ENCODE results near the gene RALGPS1.
A peak's percentile ranks its signal among the peaks of the same experiment; 100 is the strongest.

Gene RALGPS1

DNA sequence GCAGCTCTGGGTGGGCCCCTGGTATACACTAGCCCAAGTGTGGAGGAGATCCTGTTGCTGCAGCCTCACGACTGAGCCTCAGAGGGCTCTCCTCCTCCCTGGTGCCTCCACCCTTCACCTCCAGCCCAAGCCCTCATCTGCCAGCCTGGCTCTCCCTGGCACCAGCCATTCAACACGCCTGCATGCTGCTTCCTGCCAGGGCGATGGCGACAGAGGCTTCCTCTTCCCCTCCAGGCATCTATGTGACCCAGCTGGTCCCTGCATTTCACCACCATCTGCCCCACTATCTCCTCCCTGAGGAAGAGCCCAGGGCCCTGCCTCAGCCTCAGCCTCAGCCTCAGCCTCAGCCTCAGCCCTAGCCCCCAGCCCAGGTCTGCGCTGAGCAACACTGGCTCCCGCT is 262.6 kb downstream of the RALGPS1 start:
- no peak for DNase-seq

DNA sequence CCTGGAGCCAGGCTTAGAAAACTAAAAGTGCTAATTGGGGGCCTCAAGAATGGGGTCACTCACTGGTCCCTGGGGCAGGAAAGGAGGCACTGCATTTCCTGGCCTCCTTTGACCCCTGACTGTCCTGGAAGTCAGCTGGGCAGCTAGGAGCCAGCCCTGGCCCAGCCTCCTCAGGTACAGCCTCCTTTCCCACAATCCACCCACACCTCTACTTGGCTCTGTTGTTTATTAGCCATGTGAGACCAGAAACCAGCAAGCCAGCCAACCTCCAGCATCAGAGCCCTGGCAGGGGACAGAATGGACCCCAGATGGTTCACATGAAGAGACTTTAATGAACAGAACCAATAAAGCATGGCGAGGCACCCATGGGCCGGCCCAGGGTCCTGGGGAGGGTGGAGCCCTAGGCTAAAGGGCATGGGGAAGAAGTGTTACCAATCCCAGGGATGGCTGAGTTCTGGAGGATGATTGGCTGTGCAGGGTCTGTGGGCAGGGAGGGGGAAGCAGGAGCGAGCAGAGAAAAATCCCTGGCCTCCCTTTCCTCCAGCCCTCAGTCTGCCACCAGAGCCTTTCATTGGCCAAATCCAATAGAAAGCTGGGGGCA is 263.2 kb downstream of the RALGPS1 start:
- no peak for DNase-seq

DNA sequence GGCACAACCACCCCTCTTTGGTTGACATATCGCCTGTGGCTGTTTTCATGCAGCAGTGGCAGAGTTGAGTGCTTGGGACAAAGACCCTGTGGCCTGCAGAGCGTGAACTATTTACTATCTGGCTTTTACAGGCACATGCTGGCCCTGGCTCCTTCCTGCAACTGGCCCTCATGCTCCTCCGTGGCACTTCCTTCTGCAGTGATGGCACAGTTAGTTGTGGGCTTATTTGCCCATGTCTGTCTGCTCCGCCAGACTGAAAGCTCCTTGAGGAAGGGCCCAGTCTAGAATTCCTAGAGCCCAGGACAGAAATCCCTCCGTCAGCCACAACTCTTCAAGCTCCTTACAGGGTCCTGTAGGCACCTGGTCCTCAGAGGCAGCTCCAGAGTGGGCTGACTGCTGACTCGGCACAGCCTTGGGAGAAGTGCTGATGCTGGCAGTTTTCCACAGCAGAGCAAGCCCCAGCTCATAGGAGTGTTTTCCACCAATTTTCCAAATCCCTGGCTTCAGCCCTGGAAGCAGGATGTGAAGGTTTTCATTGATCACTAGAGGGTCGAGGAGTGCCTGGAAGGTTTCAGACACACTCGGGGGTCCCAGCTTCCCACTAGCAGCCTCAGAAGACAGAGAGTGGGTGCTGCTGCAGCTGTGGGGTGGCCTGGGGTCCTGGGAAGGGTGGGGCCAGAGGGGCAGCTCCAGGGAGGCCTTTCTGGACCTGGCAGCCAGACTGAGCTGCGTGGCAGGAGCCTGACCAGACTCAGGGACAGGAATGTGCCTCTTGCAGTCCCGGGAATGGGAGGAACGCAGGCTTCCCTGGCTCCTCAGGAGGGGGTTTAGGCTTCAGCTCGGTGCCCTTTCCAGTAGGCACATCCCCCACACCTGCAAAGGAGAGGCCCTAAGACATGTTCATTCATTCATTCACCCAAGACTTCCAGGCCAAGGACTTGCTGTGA is 264.4 kb downstream of the RALGPS1 start:
- no peak for DNase-seq

DNA sequence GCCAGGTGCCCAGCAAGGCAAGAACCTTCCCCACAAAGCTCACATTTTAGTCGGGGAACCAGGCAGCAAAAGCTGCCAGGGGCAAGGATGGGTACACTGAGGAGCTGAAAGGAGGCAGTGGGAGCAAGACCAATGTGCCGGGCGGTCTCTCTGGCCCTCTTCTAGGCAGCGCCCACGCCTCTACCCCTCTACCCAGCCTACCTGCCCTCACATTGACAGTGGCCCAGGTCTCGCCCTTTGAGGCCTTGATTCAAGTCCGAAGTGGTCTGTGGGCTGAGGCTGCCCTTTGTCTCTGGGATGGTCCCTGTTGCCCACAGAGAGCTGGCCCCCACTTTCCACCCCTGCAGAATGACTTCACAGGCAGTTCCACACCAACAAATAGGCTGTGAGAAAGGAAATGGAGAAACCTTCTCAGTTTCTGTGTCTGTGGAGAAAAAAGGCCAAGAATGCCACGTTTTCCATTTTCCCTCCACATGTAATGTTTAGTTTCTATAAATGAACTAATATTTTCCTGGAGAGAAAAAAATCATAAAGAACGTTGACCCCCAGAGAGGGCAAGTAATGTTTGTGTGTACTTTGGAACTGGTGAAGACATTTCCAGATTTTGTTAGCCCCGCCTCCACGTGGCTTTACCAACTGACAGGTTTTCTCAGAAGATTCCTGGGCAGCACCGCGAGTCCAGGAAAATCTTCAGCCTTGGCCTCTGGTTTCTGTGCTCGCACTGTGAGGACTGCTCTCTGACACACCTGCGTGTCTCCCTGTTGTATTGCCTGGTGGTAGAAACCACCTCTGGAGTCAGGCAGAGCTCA is 265.3 kb downstream of the RALGPS1 start:
- peak; percentile 1 for DNase-seq

DNA sequence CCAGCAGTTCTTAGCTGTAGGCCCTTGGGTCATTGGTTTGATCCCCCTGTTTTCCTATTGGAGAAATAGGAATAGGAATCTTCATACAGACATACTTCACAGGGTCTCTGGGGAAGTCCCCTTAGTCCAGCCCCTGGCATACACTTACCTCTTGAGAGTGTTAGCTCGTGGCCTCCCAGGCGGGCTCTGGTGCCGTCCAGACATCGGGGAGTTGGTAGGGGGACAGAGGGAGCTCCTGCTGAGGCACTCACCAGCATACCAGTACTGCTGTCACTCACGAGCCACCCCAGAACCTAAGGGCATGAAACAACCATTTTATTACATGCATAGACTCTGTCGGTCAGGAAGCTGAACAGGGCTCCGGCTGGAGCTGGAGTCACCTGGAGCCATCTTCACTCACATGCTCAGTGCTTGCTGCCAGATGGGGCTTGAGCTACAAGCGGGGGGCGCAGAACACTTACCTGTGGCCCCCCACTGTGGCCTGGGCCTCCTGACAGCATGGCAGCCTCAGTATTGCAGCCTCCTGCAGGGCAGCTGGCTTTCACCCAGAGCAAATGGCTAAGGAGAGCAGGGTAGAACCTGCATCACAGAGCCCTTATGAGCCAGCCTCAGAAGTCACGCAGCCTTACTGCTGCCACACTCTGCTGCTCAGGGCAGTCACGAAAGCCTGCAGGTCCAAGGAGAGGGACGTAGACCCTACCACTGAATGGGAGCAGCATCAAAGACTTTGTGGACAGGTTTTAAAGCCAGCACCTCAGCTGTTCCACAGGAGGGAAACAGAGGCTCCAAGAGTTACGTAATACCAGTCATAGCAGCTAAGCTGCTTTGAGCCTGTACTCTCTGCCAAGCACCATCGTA is 266.1 kb downstream of the RALGPS1 start:
- peak; percentile 9 for DNase-seq

DNA sequence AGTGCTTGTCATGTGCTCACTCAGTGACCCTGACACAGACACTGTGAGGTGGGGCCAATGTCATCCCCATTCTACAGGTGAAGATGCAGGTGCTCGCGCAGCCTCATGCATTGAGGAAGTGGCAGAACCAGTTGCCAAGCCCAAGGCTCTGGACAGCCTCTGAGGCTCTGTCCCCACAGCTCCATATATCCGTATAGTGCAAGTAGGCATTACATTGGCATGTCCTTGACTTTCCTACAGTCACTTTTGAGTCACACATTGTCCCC is 266.7 kb downstream of the RALGPS1 start:
- no peak for DNase-seq

DNA sequence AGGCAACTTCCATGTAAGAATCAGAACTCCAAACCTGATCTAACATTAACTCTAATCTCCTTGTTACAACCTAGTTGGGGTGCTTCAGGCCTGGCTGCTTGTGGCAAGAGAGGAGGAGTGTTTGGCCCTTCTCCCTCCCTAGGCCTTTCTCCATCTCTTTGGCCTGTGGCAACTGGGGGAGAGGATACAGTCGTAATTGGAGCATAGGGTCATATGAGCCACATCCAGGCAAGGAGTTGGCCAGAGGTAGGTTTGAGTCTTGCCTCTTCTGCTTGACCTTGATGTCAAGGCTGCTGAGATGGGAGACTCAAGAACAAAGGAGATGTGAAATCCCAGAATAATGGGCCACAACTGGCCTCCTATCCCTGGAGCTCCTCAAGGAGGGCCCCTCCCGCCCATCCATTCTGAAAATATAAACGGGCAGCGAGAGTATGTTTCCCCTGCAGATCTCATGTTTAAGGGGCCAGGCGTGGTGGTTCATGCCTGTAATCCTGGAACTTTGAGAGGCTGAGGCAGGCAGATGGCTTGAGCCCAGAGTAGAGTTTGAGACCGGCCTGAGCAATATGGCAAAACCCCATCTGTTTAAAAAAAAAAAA is 267.1 kb downstream of the RALGPS1 start:
- DNase-seq: no peak

DNA sequence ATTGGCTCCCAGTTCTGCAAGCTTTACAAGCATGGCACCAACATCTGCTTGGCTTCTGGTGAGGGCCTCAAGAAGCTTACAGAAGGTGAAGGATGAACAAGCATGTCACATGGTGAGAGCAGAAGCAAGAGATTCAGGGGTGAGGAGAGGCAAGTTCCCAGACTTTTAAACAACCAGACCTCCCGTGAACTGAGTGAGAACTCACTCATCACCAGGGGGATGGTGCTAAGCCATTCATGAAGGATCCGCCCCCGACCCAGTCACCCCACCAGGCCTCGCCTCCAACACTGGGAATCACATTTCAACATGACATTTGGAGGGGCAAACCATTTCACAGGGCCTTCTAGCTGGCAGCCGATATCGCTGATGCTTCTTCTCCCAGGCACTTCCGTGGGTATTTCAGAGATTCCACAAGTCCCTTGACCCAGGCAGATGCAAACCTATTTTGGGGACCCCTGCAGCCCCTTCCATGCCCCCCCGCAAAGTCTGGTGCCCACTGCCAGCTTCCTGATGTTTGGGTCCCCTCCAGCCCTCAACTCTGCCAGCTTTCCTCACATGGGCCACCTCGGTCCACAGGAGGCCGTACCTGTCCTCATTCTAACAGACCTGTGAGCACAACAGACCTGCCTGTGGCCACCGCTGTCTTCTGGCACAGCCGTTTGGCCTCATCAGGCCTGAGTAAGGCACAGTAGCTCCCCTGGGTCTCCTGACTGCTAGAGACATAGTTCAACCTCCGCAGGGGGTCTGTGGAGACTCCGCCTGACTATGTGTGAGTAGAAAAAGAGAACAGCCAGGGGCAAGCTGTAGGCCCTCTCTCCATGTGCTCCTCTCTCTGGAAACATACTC is 268.5 kb downstream of the RALGPS1 start:
- DNase-seq: no peak

DNA sequence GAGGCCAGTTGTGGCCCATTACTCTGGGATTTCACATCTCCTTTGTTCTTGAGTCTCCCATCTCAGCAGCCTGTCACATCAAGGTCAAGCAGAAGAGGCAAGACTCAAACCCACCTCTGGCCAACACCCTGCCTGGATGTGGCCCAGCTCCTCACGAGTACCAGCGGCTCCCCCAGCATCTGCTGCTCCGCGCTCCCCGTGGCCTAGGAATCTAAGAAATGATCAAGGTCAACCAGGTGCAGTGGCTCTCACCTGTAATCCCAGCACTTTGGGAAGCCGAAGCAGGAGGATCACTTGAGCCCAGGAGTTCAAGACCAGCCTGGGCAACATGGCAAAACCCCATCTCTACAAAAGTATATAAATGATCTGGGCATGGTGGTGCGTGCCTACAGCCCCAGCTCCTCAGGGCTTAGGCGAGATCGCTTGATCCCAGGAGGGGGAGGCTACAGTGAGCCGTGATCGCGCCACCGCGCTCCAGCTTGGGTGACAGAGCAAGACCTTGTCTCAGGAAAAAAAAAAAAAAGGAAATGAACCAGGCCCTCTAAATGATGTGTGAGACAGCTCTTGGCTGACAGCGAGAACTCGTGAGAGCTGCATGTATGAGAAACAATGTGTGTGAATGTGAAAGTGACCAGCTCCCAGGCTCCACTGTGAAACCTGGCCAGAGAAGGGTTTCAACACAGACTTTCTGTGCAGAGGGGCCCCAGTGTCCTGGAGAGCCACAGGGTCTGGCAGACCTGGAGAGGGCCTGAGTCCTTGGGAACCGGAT is 269.4 kb downstream of the RALGPS1 start:
- DNase-seq: no peak

DNA sequence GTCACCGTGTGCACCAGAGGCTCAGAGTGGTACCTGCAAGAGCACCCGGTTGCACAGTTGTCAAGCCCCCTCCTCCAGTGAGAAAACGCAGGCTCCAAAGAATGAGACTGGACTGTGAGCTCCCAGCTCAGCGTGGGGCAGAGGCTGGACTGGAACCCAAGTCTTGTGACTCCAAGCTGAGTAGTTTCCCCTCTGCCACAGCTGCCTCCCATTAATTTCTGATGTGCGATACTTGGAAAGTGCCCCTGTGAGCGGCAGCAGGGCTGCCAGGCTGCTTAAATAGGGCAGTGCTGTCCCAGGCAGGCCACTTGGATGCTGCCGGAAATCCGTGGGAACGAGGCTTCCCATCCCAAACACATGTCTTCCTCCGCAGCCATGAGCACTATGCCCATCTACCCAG is 270.1 kb downstream of the RALGPS1 start:
- no peak for DNase-seq

DNA sequence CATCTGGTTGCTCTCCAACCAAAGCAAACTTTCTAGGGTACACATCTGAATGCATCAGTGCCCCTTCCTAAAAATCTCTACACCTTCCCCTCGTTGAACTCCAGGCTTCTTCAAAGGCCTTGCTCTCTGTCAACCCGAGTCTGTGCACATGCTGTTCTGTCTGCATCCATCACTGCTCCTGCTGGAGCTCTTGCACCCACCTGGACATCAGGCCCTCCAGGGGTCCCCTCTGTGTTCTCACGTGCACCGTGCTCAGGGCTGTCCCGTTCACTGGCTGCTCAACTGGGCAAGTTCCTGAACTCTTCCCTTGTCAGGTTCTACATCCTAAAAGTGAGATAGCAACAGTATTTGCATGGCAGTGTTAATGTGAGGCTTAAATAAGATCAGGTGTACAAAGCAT is 270.6 kb downstream of the RALGPS1 start:
- DNase-seq: no peak

DNA sequence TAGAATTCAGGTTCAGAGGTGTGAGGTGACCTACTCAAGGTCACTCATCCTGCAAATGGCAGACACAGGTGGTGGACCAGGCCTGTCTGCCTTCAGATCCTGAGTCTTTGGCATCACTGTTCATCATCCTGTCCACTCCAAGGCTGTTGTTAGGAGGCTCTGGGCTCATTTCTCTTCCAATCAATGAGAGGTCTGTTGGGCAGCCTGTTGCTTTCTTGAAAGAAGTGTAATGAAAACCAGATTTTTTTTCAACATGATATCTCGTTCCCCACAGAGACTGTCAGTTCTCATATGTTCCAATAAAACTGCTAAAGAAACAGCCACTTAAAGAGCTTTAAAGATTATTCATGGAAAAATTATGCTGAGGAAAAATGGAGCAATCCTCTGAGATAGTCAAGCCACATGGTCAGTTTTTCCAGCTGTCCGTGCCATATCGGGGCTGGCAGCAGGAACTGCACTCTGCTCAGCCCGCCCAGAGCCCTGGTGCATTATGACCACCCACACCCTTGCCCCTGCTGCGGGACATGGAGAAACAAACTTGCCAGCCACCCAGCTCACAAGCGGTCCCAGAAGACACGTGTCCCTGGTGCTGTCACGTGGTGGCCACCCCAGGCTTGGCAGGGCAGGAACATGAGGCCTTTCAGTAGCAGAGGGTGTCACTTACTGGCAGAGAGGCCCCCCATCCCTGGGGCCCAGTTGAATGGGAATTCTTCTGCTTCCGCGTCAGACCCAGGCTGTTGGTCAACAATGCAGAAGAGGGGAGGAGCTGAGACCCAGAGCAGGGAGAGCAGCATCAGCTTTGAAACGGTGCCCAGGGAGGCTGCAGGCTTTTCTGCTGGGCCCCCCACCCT is 271.6 kb downstream of the RALGPS1 start:
- DNase-seq: no peak

DNA sequence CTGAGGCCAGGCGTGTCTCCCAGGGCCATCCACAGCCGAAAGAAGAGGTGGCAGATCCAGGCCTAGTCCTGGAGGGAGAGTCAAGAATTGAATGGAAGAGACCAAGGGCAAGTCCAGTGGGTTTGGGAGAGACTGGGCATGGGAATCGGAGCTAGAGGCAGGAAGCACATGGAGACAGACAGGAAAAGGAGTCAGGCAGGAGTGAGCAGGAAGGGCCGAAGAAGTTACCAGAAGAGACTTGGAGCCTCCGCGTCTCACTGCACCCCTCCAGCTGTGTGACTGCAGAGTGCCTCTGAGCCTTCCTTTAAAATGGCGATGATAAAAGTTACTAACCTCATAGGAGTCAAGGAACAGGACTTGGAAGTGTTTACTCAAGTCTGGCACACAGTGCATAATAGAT is 272.2 kb downstream of the RALGPS1 start:
- DNase-seq: no peak

DNA sequence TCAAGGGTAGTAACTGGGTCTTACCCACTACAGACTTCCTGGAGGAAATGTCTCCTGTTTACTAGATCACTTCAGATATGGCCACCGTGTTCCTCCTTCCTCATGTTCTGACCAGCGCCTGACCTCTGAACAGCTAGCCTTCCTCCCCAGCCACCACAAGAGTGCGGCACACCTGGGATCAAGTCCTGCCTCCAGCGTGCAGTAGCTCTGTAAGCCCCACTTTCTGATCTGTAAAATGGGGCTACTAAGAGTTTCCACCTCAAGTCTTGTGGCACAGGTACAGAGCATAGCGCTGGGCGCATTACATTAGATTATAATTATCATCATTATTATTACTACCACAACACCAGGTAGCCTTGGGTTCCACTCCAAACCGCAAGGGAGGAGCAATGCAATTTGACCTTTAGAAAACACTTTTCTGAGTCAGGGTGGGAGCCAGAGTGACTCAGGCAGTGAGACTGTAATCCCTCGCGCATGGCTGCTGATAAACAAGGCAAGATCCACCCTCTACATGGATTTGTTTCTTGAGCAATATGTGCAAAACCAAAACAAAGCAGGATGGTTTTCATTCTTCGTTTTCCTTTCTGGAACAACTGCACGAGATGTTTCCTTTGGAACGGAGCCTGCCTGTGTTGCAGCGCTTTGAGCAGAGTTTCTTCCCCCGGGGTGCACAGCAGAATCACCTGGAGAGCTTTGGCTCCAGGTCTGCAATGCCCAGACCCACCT is 272.8 kb downstream of the RALGPS1 start:
- no peak for DNase-seq

DNA sequence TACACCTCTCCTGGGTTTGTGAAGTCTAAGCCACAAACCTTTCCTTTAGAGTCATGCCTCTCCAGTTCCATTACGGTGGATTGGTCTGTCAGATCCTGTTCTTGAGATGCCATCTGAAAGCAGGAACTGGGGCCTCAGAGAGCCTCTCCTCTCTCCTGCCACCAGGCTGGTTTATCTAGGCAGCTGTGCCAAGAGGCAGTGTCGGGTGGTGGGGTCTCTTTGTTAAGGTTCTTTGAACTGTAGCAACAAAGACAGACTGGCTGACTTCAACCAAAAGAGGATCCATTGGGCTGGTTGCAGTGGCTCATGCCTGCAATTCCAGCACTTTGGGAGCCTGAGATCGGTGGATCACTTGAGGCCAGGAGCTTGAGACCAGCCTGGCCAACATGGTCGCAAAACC is 273.8 kb downstream of the RALGPS1 start:
- no peak for DNase-seq

DNA sequence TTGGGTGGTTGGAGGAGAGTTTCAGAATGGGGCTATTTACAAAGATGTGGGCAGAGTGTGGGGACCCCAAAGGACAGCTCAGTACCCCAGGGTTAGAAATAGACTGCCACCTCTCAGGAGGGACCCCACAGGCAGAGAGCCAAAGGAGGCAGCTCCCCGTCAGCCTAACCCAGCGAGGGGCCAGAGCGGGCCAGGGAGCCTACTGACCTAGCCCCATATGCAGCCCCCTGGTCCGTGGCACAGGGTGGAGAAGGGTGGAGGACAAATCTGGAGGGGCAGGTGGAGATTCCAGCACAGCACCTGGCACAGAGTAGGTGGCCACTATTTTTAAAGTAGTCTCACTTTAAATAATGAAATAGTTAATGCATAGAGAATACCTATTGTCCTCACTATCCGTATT is 275.0 kb downstream of the RALGPS1 start:
- no peak for DNase-seq

DNA sequence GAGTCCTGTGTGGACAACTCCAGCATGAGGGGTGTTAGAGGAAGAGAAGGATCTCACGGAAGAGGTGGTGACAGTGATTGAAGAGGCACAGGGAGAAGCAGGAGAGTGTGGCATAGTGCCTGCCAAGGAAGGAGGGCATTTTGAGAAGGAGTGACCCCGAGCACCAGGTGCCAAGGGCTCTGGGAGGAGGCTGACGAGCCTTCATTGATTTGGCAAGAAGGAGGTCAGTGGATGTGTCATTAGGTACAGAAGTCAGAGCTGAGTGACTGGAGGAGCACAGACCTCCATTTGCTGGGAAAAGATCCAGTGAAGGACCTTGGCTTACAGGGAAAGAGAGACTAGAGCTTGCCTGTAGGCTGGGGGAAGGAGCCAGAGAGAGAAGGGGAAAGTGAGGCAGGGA is 278.2 kb downstream of the RALGPS1 start:
- DNase-seq: no peak

DNA sequence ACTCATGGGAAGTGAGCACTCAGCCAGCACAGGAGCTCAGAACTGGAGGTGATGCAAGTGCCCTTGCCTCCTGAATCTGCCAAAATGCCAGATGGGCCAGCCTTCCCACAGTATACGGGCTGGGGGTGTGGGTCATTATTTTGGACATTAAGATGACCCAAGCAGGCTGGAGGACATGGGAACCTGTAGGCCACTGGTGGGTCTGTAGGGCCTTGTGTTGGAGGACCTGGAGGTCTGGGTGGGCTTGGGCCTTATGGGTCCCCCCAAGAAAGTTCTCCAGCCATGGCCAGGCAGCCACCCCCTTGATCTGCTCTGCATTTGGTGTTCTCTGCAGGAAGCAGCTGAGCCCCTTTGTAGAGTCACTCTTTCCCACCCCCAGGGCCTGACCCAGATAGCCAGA is 278.9 kb downstream of the RALGPS1 start:
- no peak for DNase-seq

All from activated CD8-positive, alpha-beta memory T cell treated with anti-CD3 and anti-CD28 coated beads, Interleukin-2, amount 50 U/mL, for 4 hours (primary cell).